HepG2 (cell line): ENCODE measurements around the gene TPRA1. TPM values are rescaled to one million over a fixed set of nuclear protein-coding genes. Genes with fewer than 3 reads are reported as not detected.

Experiments
- ATAC-seq: fragments of 200-7000 bp; cut with Tn5 transposase; 3 replicates; pipeline ENCODE4 v1.9.1; 2020; ENCODE audit warnings: mild to moderate bottlenecking, moderate library complexity
- BruUV-seq: library from RNA; stranded (reverse); fragments of 400-500 nt; replicated peaks from 2 replicates; lab custom pipeline; 2021; lab: Mats Ljungman, UMichigan
- CTCF ChIA-PET: fragments of 300-600 bp; formaldehyde crosslinking; extraction: SDS; loops from one replicate; lab custom pipeline; 2021; ENCODE audit warnings: low total read pairs, inconsistent platforms, low intra/inter-chr PET ratio; lab: Yijun Ruan, JAX
- POLR2A ChIA-PET: fragments of 350-600 bp; sonication (Branson Sonifier 250); formaldehyde crosslinking; loops from one replicate; lab custom pipeline; 2020; ENCODE audit warnings: antibody characterized with exemption, inconsistent platforms; lab: Yijun Ruan, JAX
- DNase-seq: peaks from one replicate; pipeline ENCODE4 v3.0.0-alpha.2; 2015; ENCODE audit warnings: low spot score
- FAIRE-seq: peaks from 3 replicates; lab custom pipeline; 2011; peaks lifted over from hg19 to GRCh38; lab: Jason Lieb, UNC
- H2AFZ ChIP-seq: one replicate; pipeline ENCODE4 v1.6.1; 2011; ENCODE audit warnings: low read length, inconsistent platforms
- H3K27ac ChIP-seq: fragments of 300-600 bp; 3 replicates; pipeline ENCODE4 v1.8.0; 2011; ENCODE audit warnings: mixed run types, mild to moderate bottlenecking, mixed read lengths, low read length, inconsistent platforms; ENCODE audit not compliant: insufficient read depth; ENCODE audit errors: extremely low read length
- H3K27me3 ChIP-seq, 2 experiments: fragments of 200-600 bp in 1 of 2; 2 replicates in 1 of 2; 3 replicates in 1 of 2; pipeline versions ENCODE4 v1.6.0 to v1.8.0; 2011; ENCODE audit warnings: low read length in 2 of 2, mild to moderate bottlenecking in 2 of 2, moderate library complexity in 2 of 2, inconsistent platforms in 1 of 2; ENCODE audit not compliant: insufficient read depth in 2 of 2, control insufficient read depth in 1 of 2
- H3K36me3 ChIP-seq, 2 experiments: fragments of 200-600 bp in 1 of 2; replicated peaks in 1 of 2; 2 replicates in 1 of 2; 3 replicates in 1 of 2; pipeline versions ENCODE4 v1.5.1 to v1.8.0; 2011; ENCODE audit warnings: low read length in 2 of 2, inconsistent platforms in 1 of 2; ENCODE audit not compliant: insufficient read depth in 2 of 2, control insufficient read depth in 1 of 2
- H3K4me1 ChIP-seq: 2 replicates; pipeline ENCODE4 v1.5.1; 2012; ENCODE audit warnings: low read length, inconsistent platforms; ENCODE audit not compliant: insufficient read depth
- H3K4me2 ChIP-seq: 2 replicates; pipeline ENCODE4 v1.6.0; 2011; ENCODE audit warnings: low read depth, low read length, inconsistent platforms
- H3K4me3 ChIP-seq, 3 experiments: fragments of 200-600 bp in 1 of 3; sonication (generic), shearing (Covaris generic) in 1 of 3; replicated peaks in 1 of 3; 2 replicates each; pipeline ENCODE4 v1.5.1; 2011 to 2016; ENCODE audit warnings: low read length in 3 of 3, inconsistent platforms in 2 of 3, low read depth in 2 of 3, mild to moderate bottlenecking in 2 of 3, control low read depth in 1 of 3, mixed read lengths in 1 of 3; ENCODE audit not compliant: insufficient read depth in 1 of 3
- H3K79me2 ChIP-seq: one replicate; pipeline ENCODE4 v1.6.1; 2011; ENCODE audit warnings: low read length, inconsistent platforms; ENCODE audit not compliant: insufficient read depth
- H3K9ac ChIP-seq: 2 replicates; pipeline ENCODE4 v1.6.0; 2011; ENCODE audit warnings: mild to moderate bottlenecking, low read depth, low read length, inconsistent platforms; ENCODE audit not compliant: insufficient read depth
- H3K9me3 ChIP-seq: 2 replicates; pipeline ENCODE4 v1.5.1; 2012; ENCODE audit warnings: mild to moderate bottlenecking, low read length
- H4K20me1 ChIP-seq: 2 replicates; pipeline ENCODE4 v1.6.0; 2011; ENCODE audit warnings: inconsistent platforms, mild to moderate bottlenecking, low read length, moderate library complexity; ENCODE audit not compliant: insufficient read depth
- ARID2 ChIP-seq: sonication (generic); formaldehyde crosslinking; IDR thresholded peaks from 2 replicates; pipeline ENCODE4 v1.8.1; 2022; ENCODE audit warnings: mild to moderate bottlenecking, missing genetic modification reagents, borderline replicate concordance
- ELF1 ChIP-seq: sonication (generic); formaldehyde crosslinking; IDR thresholded peaks from 2 replicates; pipeline ENCODE4 v1.4.0; 2020; ENCODE audit warnings: missing genetic modification reagents
- ERF ChIP-seq: IDR thresholded peaks from 2 replicates; pipeline ENCODE4 v1.6.1; 2018; ENCODE audit warnings: missing biosample characterization, missing genetic modification reagents
- HNRNPH1 ChIP-seq: fragments of 200-400 bp; formaldehyde crosslinking; optimal IDR thresholded peaks from 2 replicates; pipeline ENCODE3; 2017; ENCODE audit warnings: mild to moderate bottlenecking, low read depth, low read length
- HOXA7 ChIP-seq: sonication (generic); formaldehyde crosslinking; IDR thresholded peaks from 2 replicates; pipeline ENCODE4 v1.8.1; 2022; ENCODE audit warnings: mild to moderate bottlenecking, missing genetic modification reagents, moderate library complexity
- ISL2 ChIP-seq: sonication (generic); formaldehyde crosslinking; IDR thresholded peaks from 2 replicates; pipeline ENCODE4 v1.5.0; 2020; ENCODE audit warnings: missing genetic modification reagents
- JUNB ChIP-seq: sonication (generic); formaldehyde crosslinking; IDR thresholded peaks from 2 replicates; pipeline ENCODE4 v1.8.0; 2022; ENCODE audit warnings: missing genetic modification reagents, mild to moderate bottlenecking, borderline replicate concordance
- KLF15 ChIP-seq: sonication (generic); formaldehyde crosslinking; IDR thresholded peaks from 2 replicates; pipeline ENCODE4 v1.8.1; 2023; ENCODE audit warnings: borderline replicate concordance, mild to moderate bottlenecking, inconsistent platforms, missing genetic modification reagents, mixed read lengths
- MATR3 ChIP-seq: sonication (generic); formaldehyde crosslinking; IDR thresholded peaks from 2 replicates; pipeline ENCODE4 v1.4.0; 2020; ENCODE audit warnings: missing genetic modification reagents
- POLR2AphosphoS5 ChIP-seq: IDR thresholded peaks from 2 replicates; pipeline ENCODE4 v1.6.1; 2012; ENCODE audit warnings: low read depth, low read length
- ZBTB7A ChIP-seq: sonication (generic); formaldehyde crosslinking; IDR thresholded peaks from 2 replicates; pipeline ENCODE4 v1.8.0; 2022; ENCODE audit warnings: mild to moderate bottlenecking, missing genetic modification reagents
- ZFP90 ChIP-seq: sonication (generic); formaldehyde crosslinking; IDR thresholded peaks from 2 replicates; pipeline ENCODE4 v1.8.0; 2022; ENCODE audit warnings: missing genetic modification reagents, mild to moderate bottlenecking, inconsistent platforms, borderline replicate concordance
- ZNF263 ChIP-seq: sonication (generic); formaldehyde crosslinking; IDR thresholded peaks from 2 replicates; pipeline ENCODE4 v1.4.0; 2020; ENCODE audit warnings: missing genetic modification reagents
- ZNF501 ChIP-seq: sonication (generic); formaldehyde crosslinking; IDR thresholded peaks from 2 replicates; pipeline ENCODE4 v1.5.1; 2020; ENCODE audit warnings: mild to moderate bottlenecking, moderate library complexity, missing genetic modification reagents
- ZNF598 ChIP-seq: sonication (generic); formaldehyde crosslinking; IDR thresholded peaks from 2 replicates; pipeline ENCODE4 v1.5.1; 2020; ENCODE audit warnings: mild to moderate bottlenecking, missing genetic modification reagents, borderline replicate concordance
- WGBS: methylation state at CpG from one replicate; pipeline ENCODE4 v1.1.6; 2017; ENCODE audit warnings: low lambda C conversion rate; 5-methylcytosine and 5-hydroxymethylcytosine counted together
- in situ Hi-C: cut with HindIII; loops from 2 replicates; pipeline ENCODE4 v1.10.0; 2017; ENCODE audit warnings: low pct_unique_long_range_greater_than_20kb; ENCODE audit not compliant: extremely low pct_ligation_motif_present
- intact Hi-C: fragments of 100-400 bp; cut with micrococcal nuclease; formaldehyde crosslinking; loops from one replicate; pipeline ENCODE4 v1.10.0; 2022; ENCODE audit not compliant: unreplicated experiment
- polyA plus RNA-seq, 8 experiments: library from polyadenylated mRNA; depleted of rRNA in 3 of 8; stranded (reverse) in 7 of 8; unstranded in 1 of 8; fragments of >200 nt; fragmentation: Illumina TruSeq in 4 of 8; extraction: Trizol in 4 of 8; gene quantifications; 2 replicates each; pipeline versions ENCODE4 v1.2.1 to v1.2.3, GENCODE V29; 2011 to 2016; ENCODE audit warnings: low read depth in 4 of 8, missing spikeins in 1 of 8, mixed read lengths in 1 of 8; ENCODE audit not compliant: insufficient read depth in 1 of 8
- total RNA-seq, 5 experiments: library from RNA; depleted of rRNA; stranded (reverse); fragments of >200 nt; fragmentation: Illumina TruSeq; extraction: Trizol; gene quantifications; 2 replicates each; pipeline ENCODE4 v1.2.3, GENCODE V29; 2016; ENCODE audit warnings: low read depth in 1 of 5
- TF ChIP-seq, protein P1 (sequence below): sonication (generic); formaldehyde crosslinking; IDR thresholded peaks from 2 replicates; pipeline ENCODE4 v1.4.0; 2020; ENCODE audit warnings: missing genetic modification reagents

TPRA1 gene
- total and polyA plus RNA-seq, 2 of the 13 experiments (the other 11 are each of a cell fraction or from before 2014, with no cell fraction given) = 25.4 to 25.8 TPM

DNA sequence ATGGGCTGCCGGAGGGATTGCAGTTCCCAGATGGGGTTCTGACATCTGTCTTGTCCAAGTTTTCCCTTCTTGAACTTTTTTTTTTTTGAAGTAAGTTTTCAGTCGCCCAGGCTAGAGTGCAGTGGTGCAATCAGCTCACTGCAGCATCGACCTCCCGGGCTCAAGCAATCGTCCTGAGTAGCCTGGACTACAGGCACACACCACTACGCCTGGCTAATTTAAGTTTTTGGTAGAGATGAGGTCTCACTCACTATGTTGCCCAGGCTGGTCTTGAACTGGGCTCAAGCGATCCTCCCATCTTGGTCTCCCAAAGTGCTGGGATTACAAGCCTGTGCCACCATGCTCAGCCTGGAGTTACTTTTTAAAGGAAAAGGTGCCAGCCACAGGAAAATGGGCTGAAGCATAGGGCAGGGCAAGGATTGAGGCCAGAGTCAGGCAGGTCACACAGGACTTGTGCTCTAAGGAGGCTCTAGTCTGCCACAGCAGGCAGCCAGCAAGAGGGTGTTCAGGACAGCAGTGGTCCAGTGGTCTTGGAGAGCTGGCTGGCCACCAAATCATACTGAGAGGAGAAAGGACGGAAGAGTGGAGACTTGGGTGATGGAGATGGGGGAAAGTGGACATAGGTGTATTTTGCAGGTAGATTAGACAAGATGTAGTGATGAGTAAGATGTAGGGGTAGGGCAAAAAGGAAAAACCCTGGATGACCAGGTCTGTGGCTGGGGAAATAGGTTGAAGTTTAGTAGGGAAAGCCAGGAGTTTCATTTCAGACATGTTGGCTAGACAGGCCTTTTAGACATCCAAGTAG, 32.4 kb upstream of the TPRA1 start:
- H3K9me3 ChIP-seq = no peaks in the 10 kb centered on the region
- ChIA-PET CTCF (no interaction called here), POLR2A (no interaction called here)
- in situ Hi-C loops (no loop called here), intact Hi-C loops (no loop called here)
- H3K36me3 ChIP-seq = peaks cover 21 to 38% of the 10 kb centered on the region in 2 experiments
- H2AFZ ChIP-seq = no peak overlapping the region
- DNase-seq (no peak), FAIRE-seq (no peak)
- H3K4me2 ChIP-seq = no peak overlapping the region
- WGBS = 96% methylated on average over 8 of the region's 8 CpGs
- H3K4me3 ChIP-seq = no peak overlapping the region
- TF ChIP-seq ZNF501 (CRISPR knock-in tag) = no peak
- no peak for TF ChIP-seq ZBTB7A (CRISPR knock-in tag)
- no peak for TF ChIP-seq ELF1 (CRISPR knock-in tag)
- TF ChIP-seq JUNB (CRISPR knock-in tag) = no peak
- TF ChIP-seq ZFP90 (CRISPR knock-in tag) = no peak
- TF ChIP-seq ZNF263 (CRISPR knock-in tag) = no peak
- TF ChIP-seq POLR2AphosphoS5 = peak; percentile 23; the same call in 1 of the 2 replicates
- TF ChIP-seq, all 625 proteins: peak for 1
- Histone ChIP-seq H4K20me1 (no peaks in the 10 kb centered on the region), H3K9ac (no peak overlapping the region), H3K4me1 (no peaks in the 10 kb centered on the region), H3K27me3 (no peaks in the 10 kb centered on the region), H3K27ac (no peak overlapping the region), H3K79me2 (no peaks in the 10 kb centered on the region)
- peak; percentile 17; the same call in 1 of the 3 replicates for ATAC-seq
- BruUV-seq = no TSS peak

DNA sequence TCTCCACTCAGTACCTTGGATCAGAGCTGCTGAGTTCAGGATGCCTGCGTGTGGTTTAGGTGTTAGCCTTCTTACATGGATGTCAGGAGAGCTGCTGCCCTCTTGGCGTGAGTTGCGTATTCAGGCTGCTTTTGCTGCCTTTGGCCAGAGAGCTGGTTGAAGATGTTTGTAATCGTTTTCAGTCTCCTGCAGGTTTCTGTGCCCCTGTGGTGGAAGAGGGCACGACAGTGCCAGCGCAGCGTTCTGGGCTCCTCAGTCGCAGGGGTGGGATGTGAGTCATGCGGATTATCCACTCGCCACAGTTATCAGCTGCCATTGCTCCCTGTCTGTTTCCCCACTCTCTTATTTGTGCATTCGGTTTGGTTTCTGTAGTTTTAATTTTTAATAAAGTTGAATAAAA, 31.5 kb upstream of the TPRA1 start:
- Histone ChIP-seq H3K27ac (no peak overlapping the region), H2AFZ (no peak overlapping the region), H3K9ac (no peak overlapping the region), H4K20me1 (no peaks in the 10 kb centered on the region), H3K79me2 (no peaks in the 10 kb centered on the region), H3K36me3 (peaks cover 25 to 48% of the 10 kb centered on the region in 2 experiments), H3K4me2 (no peak overlapping the region), H3K4me3 (no peak overlapping the region), H3K4me1 (no peaks in the 10 kb centered on the region), H3K9me3 (no peaks in the 10 kb centered on the region), H3K27me3 (no peaks in the 10 kb centered on the region)
- in situ Hi-C loops (no loop called here), intact Hi-C loops (no loop called here)
- TF ChIP-seq HNRNPH1 (no peak), HOXA7 (CRISPR knock-in tag) (no peak), ARID2 (no peak), KLF15 (CRISPR knock-in tag) (no peak), ZNF598 (CRISPR knock-in tag) (no peak), MATR3 (CRISPR knock-in tag) (no peak), ISL2 (CRISPR knock-in tag) (no peak), ERF (CRISPR knock-in tag) (no peak)
- TF ChIP-seq, protein P1, sequence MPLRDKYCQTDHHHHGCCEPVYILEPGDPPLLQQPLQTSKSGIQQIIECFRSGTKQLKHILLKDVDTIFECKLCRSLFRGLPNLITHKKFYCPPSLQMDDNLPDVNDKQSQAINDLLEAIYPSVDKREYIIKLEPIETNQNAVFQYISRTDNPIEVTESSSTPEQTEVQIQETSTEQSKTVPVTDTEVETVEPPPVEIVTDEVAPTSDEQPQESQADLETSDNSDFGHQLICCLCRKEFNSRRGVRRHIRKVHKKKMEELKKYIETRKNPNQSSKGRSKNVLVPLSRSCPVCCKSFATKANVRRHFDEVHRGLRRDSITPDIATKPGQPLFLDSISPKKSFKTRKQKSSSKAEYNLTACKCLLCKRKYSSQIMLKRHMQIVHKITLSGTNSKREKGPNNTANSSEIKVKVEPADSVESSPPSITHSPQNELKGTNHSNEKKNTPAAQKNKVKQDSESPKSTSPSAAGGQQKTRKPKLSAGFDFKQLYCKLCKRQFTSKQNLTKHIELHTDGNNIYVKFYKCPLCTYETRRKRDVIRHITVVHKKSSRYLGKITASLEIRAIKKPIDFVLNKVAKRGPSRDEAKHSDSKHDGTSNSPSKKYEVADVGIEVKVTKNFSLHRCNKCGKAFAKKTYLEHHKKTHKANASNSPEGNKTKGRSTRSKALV = no peak
- POLR2A ChIA-PET = no interaction called here
- no peak for DNase-seq
- no peak for FAIRE-seq
- no peak for ATAC-seq
- CTCF ChIA-PET = no interaction called here
- 97% methylated on average over 10 of the region's 11 CpGs for WGBS
- BruUV-seq = no TSS peak
